BJ (cell line): ENCODE results near the gene FGFR4. TPM values are rescaled to one million over a fixed set of nuclear protein-coding genes. Genes with fewer than 3 reads are reported as not detected.

ENCODE experiments used
- CTCF ChIA-PET: fragments of 350-600 bp; formaldehyde crosslinking; extraction: SDS; loops from one replicate; lab custom pipeline; 2021; ENCODE audit warnings: antibody characterized with exemption, inconsistent platforms; lab: Yijun Ruan, JAX
- POLR2A ChIA-PET: fragments of 300-600 bp; sonication (Branson Sonifier 250); formaldehyde crosslinking; extraction: SDS; loops from one replicate; lab custom pipeline; 2021; ENCODE audit warnings: antibody characterized with exemption; lab: Charles Lee
- DNase-seq: peaks from one replicate; pipeline ENCODE4 v3.0.0-alpha.2; 2011; ENCODE audit warnings: low read depth
- H3K27me3 ChIP-seq: 2 replicates; pipeline ENCODE4 v1.6.0; 2011; ENCODE audit warnings: low read length; ENCODE audit not compliant: control insufficient read depth, insufficient read depth
- H3K36me3 ChIP-seq: 2 replicates; pipeline ENCODE4 v1.5.1; 2011; ENCODE audit warnings: low read length; ENCODE audit not compliant: control insufficient read depth, insufficient read depth
- H3K4me3 ChIP-seq: 2 replicates; pipeline ENCODE4 v1.5.1; 2011; ENCODE audit warnings: low read depth, mild to moderate bottlenecking, control low read depth, low read length
- polyA plus RNA-seq: library from polyadenylated mRNA; depleted of rRNA; stranded (reverse); fragments of >200 nt; gene quantifications from 2 replicates; pipeline ENCODE4 v1.2.3, GENCODE V29; 2011
- TF ChIP-seq, protein P1 (sequence below): IDR thresholded peaks from 2 replicates; pipeline ENCODE4 v1.5.1; 2011; ENCODE audit warnings: low read depth, mild to moderate bottlenecking, control low read depth, inconsistent platforms, low read length, moderate library complexity; ENCODE audit not compliant: insufficient read depth

Gene FGFR4
- polyA plus RNA-seq, 1 experiment: 0.12 TPM

DNA sequence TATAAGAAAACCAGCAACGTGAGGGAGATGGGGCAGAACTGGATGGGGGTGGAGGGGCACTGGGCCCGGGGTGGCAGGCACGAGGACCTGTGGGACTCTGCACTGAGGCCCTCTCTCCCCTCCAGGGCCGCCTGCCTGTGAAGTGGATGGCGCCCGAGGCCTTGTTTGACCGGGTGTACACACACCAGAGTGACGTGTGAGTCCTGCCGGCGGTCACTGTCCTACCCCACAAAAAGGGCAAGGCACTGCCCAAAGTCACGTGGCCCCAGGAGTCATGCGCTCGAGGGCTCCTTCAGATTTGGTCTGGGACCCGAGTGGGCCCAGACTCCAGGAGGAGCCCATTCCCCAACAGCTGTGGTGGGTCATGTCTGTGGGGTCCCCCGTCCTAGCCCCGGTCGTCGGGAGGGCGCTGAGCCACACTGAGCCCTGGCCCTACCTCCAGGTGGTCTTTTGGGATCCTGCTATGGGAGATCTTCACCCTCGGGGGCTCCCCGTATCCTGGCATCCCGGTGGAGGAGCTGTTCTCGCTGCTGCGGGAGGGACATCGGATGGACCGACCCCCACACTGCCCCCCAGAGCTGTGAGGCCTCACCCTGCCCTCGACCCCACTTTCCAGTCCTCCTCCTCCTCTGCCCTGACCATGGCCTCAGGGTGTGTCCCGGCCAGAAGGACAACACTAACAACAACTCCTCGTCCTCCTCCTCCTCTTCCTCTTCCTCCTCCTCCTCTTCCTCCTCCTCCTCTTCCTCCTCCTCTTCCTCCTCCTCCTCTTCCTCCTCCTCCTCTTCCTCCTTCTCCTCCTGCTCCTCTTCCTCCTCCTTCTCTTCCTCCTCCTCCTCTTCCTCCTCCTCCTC, 9.7 kb downstream of the FGFR4 start:
- no peak for DNase-seq
- TF ChIP-seq, protein P1, sequence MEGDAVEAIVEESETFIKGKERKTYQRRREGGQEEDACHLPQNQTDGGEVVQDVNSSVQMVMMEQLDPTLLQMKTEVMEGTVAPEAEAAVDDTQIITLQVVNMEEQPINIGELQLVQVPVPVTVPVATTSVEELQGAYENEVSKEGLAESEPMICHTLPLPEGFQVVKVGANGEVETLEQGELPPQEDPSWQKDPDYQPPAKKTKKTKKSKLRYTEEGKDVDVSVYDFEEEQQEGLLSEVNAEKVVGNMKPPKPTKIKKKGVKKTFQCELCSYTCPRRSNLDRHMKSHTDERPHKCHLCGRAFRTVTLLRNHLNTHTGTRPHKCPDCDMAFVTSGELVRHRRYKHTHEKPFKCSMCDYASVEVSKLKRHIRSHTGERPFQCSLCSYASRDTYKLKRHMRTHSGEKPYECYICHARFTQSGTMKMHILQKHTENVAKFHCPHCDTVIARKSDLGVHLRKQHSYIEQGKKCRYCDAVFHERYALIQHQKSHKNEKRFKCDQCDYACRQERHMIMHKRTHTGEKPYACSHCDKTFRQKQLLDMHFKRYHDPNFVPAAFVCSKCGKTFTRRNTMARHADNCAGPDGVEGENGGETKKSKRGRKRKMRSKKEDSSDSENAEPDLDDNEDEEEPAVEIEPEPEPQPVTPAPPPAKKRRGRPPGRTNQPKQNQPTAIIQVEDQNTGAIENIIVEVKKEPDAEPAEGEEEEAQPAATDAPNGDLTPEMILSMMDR: no peak
- ChIA-PET POLR2A (no interaction called here), CTCF (interaction anchor here (1.0 to 2.7 kb wide), 2 partner anchors 9 to 14 kb away, joined by 3 to 20 read pairs; no protein-coding TSS in a partner anchor)
- Histone ChIP-seq H3K36me3 (no peaks in the 10 kb centered on the region), H3K27me3 (no peaks in the 10 kb centered on the region), H3K4me3 (no peak overlapping the region)

DNA sequence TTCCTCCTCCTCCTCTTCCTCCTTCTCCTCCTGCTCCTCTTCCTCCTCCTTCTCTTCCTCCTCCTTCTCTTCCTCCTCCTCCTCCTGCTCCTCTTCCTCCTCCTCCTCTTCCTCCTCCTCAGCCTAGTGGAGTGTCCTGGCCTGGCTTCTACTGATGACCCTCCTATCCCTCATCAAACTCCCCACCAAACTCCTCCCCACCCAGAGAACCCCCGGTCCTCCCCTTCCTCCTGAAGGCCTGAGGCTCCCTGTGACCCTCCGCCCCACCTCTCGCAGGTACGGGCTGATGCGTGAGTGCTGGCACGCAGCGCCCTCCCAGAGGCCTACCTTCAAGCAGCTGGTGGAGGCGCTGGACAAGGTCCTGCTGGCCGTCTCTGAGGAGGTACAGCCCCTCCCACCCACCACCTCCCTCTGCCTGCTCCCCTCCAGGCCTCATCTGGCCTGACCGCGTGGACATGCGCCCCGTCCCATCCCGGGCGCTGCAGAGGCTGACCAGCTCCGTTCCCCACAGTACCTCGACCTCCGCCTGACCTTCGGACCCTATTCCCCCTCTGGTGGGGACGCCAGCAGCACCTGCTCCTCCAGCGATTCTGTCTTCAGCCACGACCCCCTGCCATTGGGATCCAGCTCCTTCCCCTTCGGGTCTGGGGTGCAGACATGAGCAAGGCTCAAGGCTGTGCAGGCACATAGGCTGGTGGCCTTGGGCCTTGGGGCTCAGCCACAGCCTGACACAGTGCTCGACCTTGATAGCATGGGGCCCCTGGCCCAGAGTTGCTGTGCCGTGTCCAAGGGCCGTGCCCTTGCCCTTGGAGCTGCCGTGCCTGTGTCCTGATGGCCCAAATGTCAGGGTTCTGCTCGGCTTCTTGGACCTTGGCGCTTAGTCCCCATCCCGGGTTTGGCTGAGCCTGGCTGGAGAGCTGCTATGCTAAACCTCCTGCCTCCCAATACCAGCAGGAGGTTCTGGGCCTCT, 10.6 kb downstream of the FGFR4 start:
- TF ChIP-seq, protein P1: no peak
- no peak overlapping the region for H3K4me3 ChIP-seq
- no peaks in the 10 kb centered on the region for H3K36me3 ChIP-seq
- no peaks in the 10 kb centered on the region for H3K27me3 ChIP-seq
- POLR2A ChIA-PET: no interaction called here
- no peak for DNase-seq
- CTCF ChIA-PET: interaction anchor here (1.0 to 2.7 kb wide), 7 partner anchors 8 to 228 kb away, joined by 3 to 20 read pairs (median 5); no protein-coding TSS in a partner anchor

DNA sequence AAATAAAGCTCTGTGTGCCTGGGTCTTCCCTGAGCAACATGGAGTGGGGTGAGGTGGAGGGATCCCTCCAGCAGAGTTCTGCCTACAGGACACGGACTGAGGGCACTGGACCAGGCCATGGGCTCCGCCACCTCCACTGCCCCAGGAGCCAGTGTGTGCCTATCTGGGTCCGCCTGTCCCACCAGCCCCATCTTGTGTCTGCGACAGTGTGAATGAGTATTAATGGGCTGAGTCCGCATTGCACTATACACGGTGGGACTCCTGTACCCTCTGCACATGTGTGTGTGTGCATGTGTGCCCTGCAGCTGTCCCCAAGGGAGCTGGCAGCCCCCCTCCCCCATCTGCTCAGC, 11.4 kb downstream of the FGFR4 start:
- POLR2A ChIA-PET: interaction anchor here (0.5 kb wide), 1 partner anchor 96 kb away, joined by 9 read pairs; no protein-coding TSS in a partner anchor

DNA sequence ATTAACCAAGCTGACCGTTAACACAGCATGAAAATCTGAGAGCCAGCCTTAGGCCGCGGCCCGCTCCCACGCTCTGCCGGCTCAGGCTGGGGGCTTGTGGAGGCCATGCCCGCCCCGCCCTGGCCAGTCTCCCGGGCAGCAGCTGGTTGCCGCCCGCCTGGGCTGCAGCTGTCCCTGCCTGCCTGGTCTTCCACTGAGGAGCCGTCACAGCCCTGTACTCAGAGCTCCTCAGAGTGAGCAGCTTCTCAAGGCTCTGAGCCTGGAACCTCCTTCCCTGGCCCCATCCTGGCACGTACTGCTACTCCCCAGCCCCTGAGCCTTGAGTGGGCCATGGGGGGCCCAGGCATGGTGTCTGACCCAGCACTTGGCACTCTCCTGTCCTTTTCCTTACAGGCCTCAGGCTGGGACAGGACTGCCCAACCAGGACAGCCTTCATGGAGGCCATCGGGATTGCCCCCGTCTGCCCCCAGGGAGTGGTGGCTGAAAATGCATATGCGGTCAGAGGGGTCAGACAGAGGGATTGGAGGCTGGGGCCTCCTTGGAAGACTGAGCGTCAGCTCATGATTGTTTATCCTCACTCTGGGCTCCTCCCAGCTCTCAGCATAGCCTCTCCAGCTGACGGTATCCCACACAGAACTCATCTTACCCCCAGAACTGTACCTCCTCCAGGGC, 11.9 kb downstream of the FGFR4 start:
- ChIA-PET CTCF (interaction anchor here (0.7 to 2.7 kb wide), 9 partner anchors 9 to 438 kb away, joined by 3 to 20 read pairs (median 5); no protein-coding TSS in a partner anchor), POLR2A (interaction anchor here (0.5 kb wide), 1 partner anchor 96 kb away, joined by 9 read pairs; no protein-coding TSS in a partner anchor)
- Histone ChIP-seq H3K36me3 (no peaks in the 10 kb centered on the region), H3K27me3 (0 out of 2 replicates have a peak, but pooled peaks cover 3% of the 10 kb centered on the region), H3K4me3 (no peak overlapping the region)
- no peak for DNase-seq
- TF ChIP-seq, protein P1: no peak

More for the DNA sequence above, 11.4 kb downstream of the FGFR4 start:
- Histone ChIP-seq H3K27me3 (no peaks in the 10 kb centered on the region), H3K36me3 (no peaks in the 10 kb centered on the region), H3K4me3 (no peak overlapping the region)
- DNase-seq: no peak
- TF ChIP-seq, protein P1: no peak
- CTCF ChIA-PET: interaction anchor here (0.7 to 2.7 kb wide), 8 partner anchors 8 to 438 kb away, joined by 3 to 20 read pairs (median 5); no protein-coding TSS in a partner anchor
